NCI-H2171 (cell line): ENCODE data around the gene CCDC91.
"Not testable (repeated sequence)": the region's sequence is repeated elsewhere in the genome, so short reads cannot be mapped to it uniquely, and the experiment has no call there.

Experiments
- DNase-seq: peaks from one replicate; lab custom pipeline; 2025; lab: John Stamatoyannopoulos, UW

The CCDC91 gene

DNA sequence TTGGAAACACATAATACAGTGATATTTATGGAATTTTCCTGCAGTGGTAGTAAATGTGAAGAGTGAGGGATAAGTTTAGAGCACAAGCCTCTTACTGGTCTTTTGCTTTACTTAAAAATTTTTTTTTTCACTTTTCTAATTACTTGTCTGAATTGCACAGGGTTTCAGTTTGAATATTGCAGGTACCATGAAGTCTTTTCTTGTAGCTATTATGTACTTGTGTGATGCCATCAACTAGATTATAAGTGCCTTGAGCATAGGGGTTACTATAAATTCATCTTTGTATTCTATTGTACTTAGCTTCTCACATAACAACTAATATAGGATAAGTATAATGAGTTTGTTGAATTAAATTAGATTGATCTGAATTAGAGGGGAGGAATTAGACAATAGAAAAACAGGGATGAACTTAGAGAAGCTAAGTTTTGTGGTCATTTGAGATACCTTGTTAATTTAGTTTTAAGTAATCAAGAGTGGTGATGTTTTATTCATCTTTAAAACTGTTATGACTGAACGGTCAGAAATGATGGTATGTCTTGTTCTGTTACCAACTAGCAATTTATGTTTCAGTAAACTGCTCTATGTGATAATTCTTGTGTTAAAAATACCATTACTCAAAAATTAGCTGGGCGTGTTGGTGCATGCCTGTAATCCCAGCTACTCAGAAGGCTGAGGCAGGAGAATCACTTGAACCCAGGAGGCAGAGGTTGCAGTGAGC, 42.1 kb downstream of the CCDC91 start:
- no peak for DNase-seq

DNA sequence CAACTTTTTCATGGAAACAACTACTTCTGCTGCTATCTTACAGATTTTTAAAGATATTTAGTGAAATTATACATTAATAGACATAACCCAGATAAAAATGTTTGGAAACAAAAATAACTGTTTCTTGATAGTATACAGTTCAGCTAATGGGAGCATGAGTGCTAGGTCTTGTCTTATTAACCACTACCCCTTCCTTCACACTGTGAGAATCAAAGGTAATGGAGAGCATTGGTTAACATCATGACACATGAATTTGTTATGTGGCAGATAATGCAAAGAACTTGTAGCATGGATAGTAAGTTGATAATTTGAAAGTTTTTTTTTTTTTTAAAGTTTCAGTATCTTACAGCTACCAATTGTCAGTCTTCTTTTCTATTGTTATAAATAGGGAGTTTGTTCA, 44.2 kb downstream of the CCDC91 start:
- no peak for DNase-seq

DNA sequence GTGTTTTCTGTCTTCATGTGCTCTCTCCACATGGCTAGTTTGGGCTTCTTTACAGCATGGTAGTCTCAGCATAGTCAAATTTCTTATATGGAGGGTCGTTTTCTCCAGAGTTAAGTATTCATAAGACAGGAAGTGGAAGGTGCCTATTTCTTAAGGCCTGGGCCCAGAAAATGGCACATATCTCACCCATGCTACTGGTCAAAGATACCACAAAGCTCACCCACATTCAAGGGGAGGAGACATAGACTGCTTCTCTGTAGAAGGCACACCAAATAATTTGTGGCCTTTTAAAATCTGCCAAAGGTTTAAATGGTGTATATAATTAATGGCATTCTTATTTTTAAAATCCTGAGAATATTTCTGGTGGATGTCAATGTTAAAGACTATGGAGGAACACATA, 44.8 kb downstream of the CCDC91 start:
- DNase-seq: no peak

DNA sequence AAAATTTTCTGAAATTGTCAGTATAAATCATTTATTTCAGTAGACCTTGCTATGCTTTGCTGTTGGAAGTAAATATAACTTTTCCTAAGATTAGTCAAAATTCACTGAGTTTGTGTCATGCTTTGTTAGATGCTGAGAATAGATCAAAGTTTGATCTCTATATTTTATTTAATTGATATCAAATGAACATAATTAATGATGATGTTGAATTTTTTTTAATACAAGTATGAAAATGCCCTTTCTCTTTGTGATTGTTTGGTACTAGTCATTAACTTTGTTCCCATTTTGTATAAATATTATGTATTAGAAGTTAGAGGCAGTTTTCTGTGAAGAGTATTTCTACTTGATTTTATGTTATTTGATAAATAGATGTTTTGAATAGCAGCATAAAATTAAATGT, 45.7 kb downstream of the CCDC91 start:
- no peak for DNase-seq

DNA sequence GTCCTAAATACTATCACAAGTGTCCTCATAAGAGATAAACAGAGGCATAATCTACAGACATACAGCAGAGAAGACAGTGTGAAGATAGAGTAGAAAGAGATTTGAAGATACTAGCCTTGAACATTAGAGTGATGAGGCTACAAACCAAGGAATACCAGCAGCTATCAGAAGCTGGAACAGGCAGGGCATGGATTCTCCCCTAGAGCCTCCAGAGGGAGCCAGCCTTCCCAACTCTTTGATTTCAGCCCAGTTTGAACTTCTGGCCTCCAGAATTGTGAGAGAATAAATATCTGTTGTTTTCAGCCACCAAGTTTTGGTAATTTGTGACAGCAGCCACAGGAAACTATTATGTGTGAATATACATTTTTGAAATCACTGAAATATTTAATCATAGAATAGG, 47.2 kb downstream of the CCDC91 start:
- no peak for DNase-seq

DNA sequence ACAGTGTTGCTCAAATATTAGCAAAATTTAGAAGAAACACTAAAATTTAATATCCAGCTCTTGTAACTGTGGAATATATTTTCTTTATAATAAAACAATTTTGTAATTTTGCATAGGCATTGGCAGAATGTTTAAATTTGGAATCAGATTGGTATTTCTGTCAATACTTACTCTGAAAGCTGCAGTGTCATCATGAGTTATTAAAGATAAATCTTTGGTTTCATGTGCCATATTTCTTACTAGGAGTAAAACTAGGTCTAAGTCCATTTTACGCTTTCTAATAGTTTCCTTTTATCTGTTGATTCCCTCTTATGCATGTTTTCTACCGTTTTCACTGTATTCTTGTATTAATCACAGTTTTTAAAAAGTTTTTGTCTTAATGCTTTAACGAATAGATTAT, 49.7 kb downstream of the CCDC91 start:
- no peak for DNase-seq

DNA sequence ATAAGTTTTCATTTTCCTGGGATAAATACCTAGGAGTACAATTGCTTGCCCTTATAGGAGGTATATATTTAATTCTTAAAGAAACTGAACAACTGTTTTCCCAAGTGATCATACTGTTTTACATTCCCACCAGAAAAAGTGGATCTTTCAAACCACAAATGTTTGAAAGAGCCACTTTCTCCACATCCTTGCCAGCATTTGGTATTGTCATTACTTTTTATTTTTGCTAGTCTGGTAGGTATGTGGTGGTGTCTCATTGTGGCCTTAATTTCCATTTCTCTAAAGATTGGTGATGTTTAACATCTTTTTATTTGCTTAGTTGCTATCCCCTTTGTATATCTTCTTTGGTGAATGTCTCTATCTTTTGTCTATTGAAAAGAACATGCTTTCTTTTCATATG, 50.6 kb downstream of the CCDC91 start:
- DNase-seq: no peak

DNA sequence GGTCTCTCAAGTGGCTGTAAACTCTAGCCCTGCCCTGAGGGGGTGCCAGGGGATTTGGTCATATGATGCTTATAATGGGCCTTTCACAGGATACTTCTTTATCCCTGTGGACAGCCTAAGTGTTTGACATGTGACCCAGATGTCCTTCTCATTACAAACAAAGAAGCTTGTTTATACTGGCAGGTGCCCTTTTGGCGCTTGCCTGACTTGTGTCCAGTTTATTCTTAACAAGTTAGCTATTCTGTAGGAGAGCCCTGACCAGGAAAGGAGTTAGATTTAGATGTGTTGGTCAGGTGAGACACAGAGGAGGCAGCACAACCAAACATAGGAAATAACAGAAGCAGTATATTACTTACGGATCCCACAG, 51.9 kb downstream of the CCDC91 start:
- peak; percentile 56 for DNase-seq

DNA sequence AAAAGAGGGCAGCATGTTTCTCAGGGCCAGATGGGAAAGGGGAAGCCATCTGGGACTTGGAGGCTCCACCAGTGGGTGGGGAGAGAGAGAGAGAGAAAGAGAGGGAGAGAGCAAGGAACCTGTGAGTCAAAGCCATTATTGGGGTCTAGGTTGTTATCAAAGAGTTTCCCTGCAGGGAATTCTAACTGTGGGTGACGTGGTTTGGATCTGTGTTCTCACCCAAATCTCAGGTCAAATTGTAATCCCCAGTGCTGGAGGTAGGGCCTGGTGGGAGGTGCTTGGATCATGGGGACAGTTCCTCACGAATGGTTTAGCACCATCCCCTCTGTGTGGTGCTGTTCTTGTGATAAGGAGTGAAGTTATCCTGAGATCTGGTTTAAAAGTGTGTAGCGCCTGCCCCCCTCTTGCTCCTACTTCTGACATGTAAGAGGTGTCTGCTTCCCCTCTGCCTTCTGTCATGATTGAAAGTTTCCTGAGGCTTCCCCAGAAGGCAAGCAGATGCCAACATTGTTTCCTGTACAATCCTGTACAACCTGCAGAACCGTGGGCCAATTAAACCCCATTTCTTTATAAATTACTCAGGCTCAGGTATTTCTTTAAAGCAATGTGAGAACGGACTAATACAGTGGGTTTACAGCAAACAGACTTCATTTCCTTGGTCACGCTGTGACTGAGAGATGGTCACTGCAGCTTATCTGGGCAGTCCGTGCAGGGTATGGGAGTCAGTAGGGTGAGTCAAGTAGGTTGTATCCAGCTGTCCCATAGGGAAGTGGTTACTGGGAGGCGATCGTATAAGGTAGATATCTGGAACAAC, 52.4 kb downstream of the CCDC91 start:
- peak; percentile 84 for DNase-seq

DNA sequence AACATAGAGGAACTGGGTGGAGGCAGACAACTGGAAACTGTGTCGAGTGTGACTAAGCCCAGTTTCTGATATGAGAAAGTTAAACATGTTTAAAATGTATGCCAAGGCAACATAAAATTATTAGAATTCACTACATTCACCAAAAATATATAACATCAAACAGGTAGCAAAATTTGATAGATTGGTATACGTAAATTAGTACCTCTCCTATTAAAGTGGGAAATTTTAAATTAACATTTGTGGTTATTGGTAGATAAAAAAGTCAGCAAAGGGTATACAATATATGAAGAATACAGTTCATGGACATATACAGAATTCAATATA, 53.0 kb downstream of the CCDC91 start:
- no peak for DNase-seq

DNA sequence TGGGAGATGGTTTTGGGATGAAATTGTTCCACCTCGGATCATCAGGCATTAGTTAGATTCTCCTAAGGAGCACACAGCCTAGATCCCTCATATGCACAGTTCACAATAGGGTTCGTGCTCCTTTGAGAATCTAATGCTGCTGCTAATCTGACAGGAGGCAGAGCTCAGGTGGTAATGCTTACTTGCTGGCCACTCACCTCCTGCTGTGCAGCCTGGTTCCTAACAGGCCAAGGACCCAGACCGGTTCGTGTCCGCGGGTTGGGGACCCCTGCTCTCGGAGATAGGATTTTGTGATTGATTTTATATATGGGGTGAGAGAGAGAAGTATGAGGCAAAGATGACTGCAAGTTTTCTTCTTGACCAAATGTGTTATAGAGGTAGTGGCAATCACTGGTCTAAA, 57.5 kb downstream of the CCDC91 start:
- DNase-seq: no peak

DNA sequence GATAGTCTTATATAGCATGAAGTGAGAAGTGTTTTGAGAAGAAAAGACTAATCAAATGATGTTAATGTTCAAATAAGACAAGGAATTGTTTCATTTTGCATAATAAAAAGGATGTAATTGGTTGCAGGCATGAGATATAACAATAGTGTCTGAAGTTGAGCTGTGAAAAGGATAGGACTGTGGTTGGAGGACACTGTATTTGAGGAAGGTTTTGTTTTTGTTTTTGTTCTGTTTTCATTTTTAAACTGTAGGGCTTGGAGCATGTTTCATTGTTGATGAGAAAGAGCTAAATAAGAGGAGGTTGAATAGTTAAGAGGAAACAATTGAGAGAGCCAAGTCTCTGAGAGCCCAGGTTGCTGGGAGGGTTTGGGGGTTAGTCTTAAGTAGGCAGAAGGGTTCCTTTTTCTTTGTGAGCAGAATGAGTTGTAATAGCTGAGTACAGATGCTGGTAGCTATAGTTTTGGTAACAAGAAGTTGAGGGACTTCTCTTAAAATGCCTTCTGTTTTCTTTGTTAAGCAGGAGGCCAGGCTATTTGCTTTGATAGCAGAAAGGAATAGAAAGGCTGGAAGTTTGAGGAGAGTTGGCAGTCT, 58.4 kb downstream of the CCDC91 start:
- no peak for DNase-seq

DNA sequence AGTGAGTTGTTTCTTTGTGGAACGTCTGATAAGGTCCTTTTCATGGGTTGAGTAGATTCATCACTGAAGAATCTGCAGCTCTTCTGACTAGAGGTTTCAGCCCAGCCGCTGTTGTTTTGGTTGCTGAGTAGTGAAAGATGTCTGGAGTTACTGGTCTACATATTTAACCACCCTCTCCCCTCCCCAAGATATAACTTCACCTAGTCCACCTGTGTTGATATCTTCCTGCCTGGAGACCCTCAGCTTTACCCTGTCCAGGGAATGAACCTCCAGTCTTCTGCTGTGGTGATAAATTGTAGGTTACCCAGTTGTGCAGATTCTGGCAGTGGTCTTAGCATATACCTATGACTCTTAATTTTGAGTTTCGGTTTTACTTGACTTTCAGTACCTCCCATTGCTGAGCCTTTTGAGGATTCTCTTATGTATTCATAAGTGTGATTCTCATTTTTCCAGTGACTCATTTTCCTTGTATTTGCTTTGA, 62.9 kb downstream of the CCDC91 start:
- DNase-seq: no peak

DNA sequence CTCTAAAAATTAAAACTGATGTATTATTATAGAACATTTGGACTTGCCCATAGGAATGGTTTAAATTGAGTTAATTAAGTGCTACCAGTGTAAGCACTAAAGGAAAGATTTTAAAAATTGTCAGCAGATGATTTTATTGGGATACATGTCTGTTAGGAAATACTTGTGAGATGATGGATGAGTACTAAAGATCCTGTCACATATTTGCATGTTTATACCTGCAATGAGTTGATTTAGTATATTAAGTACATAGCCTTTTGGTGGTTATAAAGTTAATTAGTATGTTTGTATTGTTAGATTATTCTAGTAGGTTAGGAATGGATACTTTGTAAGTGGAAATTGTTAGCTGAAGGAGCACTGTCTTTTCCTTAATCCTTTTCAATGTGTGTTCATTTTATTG, 67.2 kb downstream of the CCDC91 start:
- no peak for DNase-seq

DNA sequence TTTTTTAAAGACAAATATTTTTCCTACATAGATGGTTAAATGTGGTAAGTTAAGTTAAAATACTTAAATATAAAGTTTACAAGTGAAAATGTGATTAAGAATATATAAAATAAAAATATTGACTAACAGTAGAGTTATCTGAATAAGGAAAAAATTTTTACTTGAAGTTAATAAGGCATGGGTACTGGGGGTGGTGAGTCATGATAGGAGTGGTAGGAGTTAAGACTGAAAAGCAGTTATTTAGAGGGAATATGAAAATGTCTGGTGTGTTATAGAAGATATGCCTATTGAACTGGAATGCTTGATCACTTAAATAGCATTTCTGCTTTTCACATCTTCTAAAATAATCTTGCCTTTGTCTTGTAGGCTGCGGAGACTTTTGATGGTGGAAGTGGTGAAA, 68.7 kb downstream of the CCDC91 start:
- DNase-seq: no peak

DNA sequence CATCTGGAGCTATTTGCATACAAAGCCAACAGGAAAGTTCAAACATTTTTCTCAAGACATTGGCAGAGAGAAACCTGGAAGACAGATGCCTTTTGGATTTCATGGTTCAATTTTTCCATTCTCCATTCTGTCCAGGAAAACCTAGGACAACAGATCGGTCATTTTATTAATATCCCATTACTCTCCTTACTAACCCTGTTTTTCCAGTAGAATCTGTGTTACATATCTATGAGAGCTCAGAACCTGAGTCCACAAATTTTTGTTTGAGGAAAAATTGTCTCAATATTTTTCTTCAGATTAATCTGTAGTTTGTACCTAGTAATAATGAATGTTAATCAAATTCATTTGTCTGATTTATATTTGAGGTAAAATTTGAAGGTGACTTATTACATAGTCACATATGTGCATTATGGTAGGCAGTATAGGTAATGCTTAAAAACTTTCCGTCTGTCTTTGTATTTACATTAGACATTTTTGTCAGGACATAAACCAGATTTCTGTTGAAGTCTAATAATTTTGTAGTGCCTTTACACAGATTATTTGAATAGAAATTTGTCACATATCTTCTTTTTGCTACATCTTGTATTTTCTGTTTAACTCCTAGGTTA, 75.3 kb downstream of the CCDC91 start:
- DNase-seq: no peak

DNA sequence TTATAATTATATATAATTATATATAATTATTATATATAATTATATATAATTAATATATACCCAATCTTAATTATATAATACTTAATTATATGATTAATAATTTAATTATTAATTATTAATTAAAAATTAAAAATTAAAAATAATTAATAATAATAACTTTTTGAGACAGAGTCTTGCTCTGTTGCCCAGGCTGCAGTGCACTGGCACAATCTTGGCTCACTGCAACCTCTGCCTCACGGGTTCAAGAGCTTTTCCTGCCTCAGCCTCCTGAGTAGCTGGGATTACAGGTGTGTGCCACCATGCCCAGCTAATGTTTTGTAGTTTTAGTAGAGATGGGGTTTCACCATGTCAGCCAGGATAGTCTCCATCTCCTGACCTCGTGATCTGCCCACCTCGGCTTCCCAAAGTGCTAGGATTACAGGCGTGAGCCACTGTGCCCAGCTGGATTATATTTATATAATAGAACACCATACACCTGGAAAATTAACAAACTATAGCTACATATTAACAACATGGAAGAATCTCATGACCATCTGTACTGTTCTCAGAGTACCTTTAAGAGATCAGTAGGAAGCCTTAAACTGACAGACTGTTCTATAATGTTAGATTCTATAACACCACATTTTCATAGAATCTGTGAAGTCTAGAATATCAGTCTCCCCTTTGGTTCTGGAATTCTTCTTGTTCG, 77.8 kb downstream of the CCDC91 start:
- not testable (repeated sequence) for DNase-seq

DNA sequence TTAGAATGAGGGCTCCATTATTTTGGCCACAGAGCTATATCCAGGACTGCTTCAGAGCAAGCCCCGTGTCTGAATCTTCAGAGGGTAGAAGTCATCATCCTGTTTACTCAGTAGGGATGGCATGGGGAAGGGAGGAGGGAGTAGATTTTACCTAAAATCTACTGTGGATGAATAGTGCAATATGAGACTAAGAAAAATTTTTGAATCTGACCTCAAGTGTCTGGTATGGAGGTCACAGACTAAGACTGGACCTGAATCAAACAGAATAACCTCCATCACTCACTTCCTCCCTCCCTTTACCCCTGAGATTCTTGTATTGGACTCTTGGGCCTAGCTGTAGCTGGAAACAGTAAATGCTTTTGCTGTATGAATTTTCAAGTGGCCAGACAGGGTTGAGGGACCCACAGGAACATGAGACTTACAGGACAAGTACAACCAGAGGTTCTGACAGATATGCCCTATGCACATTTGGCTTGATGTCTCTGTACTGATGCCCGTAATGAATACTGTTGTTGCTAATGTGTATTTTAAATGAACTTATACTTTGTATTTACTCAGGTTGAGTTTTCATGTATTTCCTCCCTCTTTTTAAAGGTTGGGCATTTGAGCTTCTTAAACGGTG, 78.5 kb downstream of the CCDC91 start:
- DNase-seq: no peak

DNA sequence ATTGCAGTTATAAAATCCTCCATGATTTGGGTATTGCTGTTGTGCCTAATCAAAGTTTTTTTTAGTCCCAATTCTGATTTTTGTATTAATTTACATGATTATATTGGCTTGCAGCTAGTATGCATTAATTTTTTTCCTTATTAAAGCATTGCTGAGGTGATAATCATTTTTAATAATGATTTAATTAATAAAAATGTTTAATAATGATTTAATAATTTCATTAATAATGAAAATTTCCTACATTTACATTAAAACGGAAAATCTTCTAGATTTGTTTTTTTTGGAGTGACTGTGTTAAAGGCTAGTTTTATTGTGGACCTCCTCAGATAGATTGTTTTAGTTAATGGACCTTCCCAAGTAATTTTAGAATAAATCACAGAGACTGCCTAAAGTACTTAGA, 79.6 kb downstream of the CCDC91 start:
- DNase-seq: no peak

DNA sequence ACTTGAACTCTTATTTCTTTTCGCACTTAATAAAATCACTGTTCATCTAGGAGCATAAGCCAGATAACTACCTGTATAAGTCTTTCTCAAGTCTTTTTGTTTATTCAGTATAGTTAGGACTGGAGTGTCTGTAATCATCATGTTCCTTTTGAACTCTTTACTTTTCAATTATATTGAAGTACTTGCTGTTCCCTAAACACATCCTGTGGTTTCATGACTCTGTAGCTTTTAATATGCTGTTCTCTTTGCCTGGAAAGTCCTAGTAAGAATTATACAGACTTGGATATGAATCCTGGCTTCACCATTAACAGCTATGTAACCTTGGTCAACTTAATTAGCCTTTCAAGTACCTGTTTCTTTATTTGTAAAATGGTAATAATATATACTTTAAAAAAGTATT, 88.2 kb downstream of the CCDC91 start:
- no peak for DNase-seq

DNA sequence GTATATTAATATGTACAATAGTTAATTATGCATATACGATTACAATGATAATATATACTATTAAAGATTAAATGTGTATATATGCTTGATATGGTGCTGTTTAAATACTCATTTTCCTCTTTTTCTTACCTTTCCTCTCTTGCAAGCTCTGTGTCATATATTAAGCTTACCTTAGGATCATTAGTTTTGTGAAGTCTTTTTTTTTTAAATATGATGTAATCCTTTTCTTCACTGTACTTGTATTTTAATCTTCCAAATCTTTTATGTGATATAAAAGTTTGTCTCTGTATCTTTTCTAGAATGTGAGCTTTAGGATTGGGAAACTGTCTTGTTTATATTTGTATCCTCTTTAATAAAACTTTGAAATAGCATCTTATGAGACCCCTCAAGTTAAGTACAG, 88.7 kb downstream of the CCDC91 start:
- DNase-seq: no peak

DNA sequence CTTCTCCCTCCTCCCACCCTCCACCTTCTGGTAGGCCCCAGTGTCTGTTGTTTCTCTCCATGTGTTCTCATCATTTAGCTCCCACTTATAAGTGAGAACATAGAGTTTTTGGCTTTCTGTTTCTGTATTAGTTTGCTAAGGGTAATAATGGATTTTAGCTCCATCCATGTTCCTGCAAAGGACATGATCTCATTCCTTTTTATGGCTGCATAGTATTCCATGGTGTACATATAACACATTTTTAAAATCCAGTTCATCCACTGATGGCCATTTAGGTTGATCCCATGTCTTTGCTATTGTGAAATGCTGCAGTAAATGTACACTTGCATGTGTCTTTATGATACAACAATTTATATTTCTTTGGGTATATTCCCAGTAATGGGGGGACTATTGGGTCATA, 96.1 kb downstream of the CCDC91 start:
- DNase-seq: no peak
